ENCODE measurements around the gene PBLD.

DNA sequence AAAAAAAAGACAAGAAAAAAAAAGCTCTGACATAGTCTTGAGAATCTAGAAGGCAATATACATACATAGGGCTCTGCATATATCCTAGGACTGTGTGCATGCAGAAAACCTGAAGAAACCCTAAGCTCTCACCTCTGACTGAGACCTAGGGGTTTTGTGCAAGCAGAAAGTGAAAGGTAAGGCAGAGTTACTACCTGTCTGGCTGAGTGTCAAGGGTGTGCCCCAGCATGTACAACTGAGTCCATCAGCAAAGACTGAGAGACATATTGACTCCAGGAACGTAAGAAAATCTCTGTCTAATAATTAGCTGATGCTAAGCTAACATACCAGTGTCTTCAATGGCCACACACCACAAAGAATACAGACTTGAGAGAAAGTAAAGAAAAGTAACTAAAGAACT lies 17.1 kb downstream of the PBLD start:
- TF ChIP-seq, protein P1, sequence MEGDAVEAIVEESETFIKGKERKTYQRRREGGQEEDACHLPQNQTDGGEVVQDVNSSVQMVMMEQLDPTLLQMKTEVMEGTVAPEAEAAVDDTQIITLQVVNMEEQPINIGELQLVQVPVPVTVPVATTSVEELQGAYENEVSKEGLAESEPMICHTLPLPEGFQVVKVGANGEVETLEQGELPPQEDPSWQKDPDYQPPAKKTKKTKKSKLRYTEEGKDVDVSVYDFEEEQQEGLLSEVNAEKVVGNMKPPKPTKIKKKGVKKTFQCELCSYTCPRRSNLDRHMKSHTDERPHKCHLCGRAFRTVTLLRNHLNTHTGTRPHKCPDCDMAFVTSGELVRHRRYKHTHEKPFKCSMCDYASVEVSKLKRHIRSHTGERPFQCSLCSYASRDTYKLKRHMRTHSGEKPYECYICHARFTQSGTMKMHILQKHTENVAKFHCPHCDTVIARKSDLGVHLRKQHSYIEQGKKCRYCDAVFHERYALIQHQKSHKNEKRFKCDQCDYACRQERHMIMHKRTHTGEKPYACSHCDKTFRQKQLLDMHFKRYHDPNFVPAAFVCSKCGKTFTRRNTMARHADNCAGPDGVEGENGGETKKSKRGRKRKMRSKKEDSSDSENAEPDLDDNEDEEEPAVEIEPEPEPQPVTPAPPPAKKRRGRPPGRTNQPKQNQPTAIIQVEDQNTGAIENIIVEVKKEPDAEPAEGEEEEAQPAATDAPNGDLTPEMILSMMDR (IDR thresholded peaks at IDR 0.05; ENCODE audit: poor library complexity, severe bottlenecking), result no peak
- no peak for TF ChIP-seq EZH2 (IDR thresholded peaks at IDR 0.05; ENCODE audit: borderline replicate concordance, insufficient read depth, low read length, poor library complexity, severe bottlenecking)
